Measurements from ENCODE around the gene NEMP2.

DNA sequence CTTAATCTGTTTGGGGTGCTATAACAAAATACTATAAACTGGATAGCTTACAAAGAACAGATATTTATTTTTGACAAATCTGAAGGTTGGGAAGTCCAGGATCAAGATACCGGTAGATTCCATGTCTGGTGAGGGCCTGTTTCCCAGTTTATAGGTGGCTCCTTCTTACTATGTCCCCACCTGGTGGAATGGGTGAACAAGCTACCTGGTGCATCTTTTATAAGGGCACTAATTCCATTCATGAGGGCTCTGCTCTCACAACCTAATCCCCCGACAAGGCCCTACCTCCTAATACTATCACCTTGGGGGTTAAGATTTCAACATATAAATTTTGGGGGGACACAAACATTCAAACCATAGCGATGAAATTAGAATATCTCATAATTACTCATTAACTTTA, 15.6 kb upstream of the NEMP2 start:
- TF ChIP-seq, protein P1, sequence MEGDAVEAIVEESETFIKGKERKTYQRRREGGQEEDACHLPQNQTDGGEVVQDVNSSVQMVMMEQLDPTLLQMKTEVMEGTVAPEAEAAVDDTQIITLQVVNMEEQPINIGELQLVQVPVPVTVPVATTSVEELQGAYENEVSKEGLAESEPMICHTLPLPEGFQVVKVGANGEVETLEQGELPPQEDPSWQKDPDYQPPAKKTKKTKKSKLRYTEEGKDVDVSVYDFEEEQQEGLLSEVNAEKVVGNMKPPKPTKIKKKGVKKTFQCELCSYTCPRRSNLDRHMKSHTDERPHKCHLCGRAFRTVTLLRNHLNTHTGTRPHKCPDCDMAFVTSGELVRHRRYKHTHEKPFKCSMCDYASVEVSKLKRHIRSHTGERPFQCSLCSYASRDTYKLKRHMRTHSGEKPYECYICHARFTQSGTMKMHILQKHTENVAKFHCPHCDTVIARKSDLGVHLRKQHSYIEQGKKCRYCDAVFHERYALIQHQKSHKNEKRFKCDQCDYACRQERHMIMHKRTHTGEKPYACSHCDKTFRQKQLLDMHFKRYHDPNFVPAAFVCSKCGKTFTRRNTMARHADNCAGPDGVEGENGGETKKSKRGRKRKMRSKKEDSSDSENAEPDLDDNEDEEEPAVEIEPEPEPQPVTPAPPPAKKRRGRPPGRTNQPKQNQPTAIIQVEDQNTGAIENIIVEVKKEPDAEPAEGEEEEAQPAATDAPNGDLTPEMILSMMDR (IDR thresholded peaks at IDR 0.05), result peak; percentile 11; the same call in 1 of the 2 replicates
- no peak for TF ChIP-seq ZFX (IDR thresholded peaks at IDR 0.05; ENCODE audit: borderline replicate concordance)
